Superior temporal gyrus (tissue), 1 donor: ENCODE data around the gene KANSL1.
A peak's percentile ranks its signal among the peaks of the same experiment; 100 is the strongest.
"Not testable (repeated sequence)": the region's sequence is repeated elsewhere in the genome, so short reads cannot be mapped to it uniquely, and the experiment has no call there.

Experiments
- DNase-seq: peaks from one replicate; pipeline ENCODE4 v3.0.0-alpha.2; 2016; ENCODE audit errors: extremely low spot score

KANSL1 gene

DNA sequence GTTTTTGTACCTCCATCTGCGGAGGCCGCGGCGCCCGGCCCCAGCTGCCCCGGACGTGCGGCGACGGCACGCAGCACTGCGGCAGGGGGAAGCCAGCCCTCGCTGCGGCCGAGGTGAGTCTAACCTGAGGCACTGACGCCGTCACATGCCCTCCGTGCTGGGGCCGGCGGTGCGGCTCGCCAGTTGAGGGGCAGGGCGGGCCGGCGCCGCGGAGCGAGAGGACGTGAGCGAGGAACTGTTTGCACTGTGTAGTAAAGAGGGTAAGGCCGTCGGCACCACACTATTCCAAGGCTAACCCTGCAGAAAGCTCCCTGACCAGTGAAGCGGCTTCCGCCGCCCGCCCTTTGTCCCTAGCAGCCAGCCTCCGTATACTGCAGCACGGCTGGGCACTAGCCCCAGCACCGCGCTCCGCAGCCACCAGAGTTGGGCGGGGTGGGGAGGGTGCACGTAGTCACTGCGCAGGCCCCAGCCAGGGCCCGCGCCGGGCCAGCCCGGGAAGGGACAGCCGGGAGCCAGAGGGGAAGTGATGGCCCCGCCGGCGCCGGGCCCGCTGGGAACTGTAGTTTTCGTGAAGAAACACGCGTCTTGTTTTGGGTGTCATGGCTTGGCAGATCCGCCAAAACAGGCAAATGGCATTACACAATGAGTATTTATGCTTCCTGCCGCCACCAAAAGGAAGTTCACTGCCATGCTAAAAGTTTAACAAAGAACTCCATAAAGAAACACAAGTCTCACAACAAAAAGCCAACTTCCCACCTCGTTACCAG is 580 bp upstream of the KANSL1 start:
- peak; percentile 99 for DNase-seq

DNA sequence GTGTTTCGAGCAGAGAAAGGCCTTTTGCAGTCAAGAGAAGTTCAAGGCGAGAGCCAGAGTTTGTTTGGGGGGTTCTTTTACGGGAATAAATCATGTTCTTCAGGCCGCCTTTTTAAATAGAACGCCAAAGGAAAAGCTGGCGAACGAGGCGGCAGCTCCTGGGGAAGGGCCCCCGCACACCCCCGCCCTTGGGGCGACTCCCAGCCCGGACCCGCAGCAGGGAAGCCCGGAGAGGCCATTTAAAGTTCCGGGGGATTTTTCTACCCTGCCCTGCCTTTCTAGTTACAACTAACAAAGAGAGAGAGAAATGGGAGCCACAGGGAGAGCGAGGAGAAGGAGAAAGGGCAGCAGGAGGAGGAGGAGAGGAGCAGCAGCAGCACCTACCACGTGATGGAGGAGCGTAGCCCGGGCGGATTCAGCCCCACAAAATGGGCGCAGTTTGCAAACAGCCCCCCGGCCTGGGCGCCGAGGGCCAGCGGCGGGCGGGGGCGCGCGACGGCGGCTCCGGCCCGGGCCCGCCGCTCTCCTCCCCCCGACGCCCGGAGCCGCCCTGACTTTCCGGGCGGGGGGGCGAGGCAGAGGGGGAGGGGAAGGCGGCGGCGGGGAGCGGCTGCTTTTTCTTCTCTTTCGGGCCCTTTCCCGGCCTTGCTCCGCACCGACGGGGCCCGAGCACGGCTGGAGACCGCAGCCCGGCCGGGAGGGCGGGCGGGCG is 634 bp downstream of the KANSL1 start:
- DNase-seq = peak; percentile 90

DNA sequence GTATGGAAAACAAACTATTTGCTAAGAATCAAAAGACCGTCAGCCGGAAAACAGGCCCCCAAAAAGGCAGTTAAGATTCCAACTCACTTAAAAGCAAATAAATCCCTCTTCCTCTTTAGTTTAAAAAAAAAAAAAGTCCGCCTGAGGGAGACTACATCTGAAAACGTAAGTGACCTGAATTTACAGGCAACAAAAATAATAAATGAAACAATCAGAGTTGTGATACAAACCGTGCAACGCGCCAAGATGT is 1.1 kb downstream of the KANSL1 start:
- no peak for DNase-seq

DNA sequence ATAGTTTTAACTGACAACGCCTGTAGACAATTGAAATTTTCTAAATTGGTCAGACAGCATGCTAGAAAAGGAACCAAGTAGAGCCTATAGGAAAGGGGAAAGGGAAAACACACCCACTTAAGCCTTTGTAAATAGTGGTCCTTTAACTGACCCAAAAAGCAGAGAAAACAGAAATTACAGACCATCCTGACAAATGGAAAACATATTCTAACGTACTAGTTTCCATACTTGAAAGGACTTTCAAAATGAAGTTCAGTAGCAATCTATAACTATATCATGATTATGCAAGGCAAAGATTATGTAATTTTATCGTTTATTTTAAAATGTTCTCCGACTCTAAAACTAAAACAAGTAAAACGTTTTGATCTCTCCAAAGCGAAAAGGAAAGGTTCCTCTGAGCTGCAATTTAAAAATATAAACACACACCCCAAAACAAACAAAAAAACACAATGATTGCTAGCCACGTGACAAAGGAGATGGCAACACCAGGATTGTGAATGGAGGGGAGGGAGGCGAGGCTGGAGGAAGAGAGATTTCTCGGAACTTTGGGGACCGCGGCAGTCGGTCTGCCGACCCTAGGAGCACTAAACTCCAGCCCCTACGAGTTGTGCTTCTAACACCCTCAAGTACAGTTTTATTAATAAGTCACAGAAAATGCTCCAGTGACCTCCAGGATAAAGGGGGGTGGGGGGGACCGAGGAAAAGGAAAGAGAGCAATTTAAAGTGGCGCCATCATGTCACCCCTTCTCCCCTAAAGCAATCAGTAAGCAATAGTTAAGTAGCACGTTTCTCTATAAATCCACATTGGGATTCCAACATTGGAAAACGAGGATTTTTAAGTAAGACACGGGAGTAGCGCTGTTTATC is 1.7 kb downstream of the KANSL1 start:
- peak; percentile 89 for DNase-seq

DNA sequence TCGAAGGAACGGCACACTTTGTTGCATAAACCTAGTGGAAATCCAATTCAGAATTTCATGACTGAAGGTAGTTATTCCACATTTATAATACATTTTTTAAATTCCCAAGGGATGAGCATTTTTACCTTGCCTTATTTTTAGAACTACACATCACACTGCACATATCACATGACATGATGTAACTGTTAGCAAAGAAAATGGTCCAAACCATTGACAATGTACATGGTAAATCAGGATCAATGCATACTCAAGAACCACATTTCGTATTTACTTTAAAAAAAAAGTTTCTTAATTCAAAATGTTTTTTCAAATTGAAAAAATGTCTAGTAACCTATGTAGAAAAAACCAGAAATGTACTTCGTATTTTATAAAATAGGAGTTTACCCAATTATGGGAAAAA is 2.5 kb downstream of the KANSL1 start:
- no peak for DNase-seq

DNA sequence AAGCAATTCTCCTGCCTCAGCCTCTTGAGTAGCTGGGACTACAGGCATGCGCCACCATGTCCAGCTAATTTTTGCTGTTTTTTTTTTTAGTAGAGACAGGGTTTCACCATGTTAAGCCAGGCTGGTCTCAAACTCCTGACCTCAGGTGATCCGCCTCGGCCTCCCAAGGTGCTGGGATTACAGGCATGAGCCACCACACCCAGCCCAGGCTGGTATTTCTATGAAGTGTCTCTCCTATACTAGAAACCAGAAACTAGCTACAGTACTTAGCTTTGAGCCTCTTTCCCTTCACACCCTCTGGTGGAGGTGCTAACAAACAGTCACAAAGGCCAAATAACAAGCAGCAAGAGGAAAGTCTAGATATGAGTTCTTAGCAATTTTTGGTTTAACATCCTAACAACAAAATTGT is 6.4 kb downstream of the KANSL1 start:
- not testable (repeated sequence) for DNase-seq

DNA sequence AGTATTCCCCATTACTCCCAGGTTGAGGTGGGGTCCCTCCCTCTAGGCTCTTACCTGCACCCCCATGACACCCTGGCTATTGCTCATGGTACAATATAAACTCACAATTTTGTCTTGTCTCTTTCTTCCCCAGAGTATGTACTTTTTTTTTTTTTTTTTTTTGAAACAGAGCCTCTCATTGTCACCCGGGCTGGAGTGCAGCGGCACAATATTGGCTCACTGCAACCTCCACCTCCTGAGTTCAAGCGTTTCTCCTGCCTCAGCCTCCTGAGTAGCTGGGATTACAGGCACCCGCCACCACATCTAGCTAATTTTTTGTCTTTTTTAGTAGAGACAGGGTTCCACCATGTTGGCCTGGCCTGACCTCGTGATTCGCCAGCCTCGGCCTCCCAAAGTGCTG is 8.5 kb downstream of the KANSL1 start:
- DNase-seq = no peak

DNA sequence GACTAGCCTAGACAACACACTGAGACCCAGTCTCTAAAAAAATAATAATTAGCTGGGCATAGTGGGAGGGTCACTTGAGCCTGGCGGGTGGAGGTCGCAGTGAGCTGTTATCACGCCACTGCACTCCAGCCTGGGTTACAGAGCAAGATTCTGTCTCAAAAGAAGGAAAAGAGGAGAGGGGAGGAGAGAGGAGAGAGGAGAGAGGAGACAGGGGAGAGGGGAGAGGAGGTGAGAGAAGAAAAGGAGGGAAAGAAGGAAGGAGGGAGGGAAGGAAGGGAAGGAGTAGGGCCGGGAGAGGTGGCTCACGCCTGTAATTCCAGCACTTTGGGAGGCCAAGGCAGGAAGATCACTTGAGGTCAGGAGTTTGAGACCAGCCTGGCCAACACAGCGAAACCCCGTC is 9.8 kb downstream of the KANSL1 start:
- not testable (repeated sequence) for DNase-seq

DNA sequence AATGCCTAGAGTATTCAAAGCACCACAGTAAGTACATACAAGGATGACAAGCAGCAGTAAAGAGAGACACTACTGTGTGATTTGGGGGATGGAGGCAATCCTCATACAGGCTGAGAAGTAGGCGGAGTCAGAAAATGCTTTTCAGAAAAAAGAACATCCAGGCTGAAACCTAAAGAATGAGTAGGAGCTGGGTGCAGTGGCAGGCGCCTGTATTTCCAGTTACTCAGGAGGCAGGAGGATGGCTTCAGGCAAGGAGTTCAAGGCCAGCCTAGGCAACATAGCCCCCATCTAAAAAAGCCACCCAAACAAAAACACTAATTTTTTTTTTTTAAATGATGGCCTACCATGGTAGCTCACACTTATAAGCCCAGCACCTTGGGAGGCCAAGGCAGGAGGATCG is 10.3 kb downstream of the KANSL1 start:
- DNase-seq = no peak

DNA sequence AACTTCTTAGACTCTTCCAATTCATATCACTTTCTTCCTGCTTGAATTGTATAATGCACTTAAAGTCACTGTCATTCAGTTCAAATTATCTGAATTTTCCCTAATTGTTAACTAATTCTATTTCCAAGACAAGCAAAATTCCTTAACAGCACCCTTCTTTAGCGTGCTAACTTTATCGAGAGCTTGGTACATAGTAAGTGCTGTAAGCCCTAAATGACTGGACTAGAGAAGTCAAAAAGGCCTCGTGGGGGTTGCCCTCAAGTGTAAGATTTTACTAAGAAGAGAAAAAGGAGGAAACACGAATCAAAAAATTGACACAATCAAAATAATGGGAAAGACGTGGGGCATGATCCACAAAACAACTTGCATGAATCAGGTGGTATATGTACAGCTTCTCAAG is 11.3 kb downstream of the KANSL1 start:
- DNase-seq = no peak

DNA sequence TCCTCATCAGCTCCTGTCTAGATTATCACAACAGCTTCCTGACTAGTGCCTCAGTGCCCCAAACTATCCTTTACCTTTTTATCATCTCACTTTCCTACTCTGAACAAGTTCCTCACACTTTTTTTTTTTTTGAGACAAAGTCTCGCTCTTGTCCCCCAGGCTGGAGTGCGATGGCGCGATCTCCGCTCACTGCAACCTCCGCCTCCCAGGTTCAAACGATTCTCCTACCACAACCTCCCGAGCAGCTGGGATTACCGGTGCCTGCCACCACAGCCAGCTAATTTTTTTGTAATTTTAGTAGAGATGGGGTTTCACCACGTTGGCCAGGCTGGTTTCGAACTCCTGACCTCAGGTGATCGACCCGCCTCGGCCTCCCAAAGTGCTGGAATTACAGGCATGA is 11.9 kb downstream of the KANSL1 start:
- DNase-seq = not testable (repeated sequence)

DNA sequence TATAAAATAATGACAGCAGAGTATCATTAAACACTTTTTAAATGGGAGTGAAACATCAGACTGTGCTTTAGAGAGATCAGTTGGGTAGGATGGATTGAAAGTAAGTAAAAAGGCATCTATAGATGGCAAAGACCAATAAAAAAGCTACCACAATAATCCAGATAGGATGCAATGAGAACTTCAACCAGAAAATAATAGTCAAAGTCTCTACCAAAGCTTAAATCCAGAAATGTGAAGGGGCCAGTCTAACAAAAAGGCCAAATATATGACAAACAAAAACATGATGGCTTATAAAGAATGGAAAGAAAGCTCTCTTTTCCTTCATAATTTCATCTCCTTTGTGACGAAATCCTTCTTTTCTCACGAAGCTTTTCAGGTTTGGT is 12.3 kb downstream of the KANSL1 start:
- DNase-seq = no peak

DNA sequence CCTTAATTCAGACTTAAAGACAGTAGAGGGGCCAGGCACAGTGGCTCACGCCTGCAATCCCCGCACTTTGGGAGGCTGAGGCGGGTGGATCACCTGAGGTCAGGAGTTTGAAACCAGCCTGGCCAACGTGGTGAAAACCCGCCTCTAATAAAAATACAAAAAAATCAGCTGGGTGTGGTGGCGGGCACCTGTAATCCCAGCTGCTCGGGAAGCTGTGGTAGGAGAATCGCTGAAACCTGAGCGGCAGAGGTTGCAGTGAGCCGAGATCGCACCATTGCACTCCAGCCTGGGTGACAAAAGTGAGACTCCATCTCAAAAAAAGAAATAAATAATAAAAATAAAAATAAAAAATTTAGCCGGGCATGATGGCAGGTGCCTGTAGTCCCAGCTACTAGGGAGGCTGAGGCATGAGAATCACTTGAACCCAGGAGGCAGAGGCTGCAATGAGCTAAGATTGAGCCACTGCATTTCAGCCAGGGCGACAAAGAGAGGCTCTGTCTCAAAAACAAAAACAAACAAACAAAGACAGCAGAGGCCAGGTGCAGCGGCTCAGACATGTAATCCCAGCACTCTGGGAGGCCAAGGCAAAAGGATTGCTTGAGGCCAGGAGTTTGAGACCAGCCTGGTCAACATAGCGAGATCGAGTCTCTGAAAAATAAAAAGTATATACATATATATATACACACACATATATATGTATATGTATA is 12.9 kb downstream of the KANSL1 start:
- not testable (repeated sequence) for DNase-seq

DNA sequence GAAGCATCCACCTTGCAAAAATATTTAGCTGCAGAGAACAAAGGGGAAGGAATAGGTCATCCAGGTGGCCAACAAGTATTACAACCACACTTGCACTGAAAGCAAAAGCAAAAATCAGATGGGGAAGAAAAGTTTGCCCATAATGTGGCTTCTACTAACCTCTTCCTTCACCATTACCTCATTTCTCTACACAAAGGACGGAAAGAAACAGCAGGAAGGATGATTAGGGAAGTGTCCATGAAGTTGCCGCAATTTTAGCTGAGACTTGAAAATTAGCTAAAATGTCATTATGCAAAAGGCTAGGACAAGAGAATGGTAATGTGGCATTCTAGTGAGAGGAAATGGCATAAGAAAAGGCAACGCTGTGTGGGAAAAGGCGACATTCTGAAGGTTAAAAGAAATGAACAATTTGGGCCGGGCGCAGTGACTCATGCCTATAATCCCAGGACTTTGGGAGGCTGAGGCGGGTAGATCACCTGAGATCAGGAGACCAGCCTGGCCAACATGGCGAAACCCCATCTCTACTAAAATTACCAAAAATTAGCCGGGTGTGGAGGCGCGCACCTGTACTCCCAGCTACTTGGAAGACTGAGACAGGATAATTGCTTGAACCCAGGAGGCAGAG is 13.7 kb downstream of the KANSL1 start:
- DNase-seq = no peak

DNA sequence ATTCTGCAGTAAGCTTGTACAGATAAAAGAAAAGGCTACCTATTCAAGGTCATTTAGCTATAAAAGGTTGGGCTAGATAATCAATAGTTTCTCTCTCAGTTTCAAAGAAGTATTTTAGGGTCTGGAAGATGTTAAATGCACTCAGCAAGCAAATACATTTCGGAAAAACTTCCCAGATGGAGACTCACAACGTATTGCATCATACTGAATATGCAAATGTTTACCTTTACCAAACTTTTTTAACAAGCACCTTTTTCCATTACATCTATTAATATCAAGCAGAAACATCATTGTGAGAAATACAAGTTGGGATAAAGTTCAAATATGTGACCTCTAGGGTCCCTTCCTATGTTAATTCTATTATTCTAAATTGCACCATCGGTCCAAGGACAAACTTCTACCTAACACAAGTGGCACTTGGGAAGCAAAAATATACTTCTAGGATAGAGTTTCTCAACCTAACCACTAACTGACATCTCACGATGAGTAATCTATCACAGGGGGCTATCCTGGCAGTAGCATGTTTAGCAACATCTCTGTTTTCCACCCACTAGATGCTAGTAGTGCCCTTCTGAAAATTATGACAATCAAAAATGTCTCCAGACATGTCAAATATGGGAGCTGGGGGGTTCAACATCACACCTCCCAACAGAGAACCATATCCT is 14.5 kb downstream of the KANSL1 start:
- DNase-seq = no peak

DNA sequence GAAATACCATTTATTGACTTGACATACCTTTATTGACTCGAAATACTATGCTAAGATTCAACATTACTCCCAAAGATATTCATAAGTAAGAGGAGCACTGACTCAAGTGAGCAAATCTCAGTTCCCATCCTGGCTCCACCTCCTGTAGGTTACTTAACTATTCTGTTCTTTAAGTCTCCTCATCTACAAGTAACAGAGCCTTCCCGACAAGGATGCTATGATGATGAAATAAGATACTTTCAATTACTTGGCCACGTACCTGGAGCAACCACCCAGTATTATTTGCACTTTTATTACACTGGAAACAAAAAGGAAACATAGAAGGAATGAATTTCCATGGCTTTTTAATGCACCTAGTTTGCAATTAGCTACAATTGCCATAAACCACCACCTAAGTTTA is 16.3 kb downstream of the KANSL1 start:
- no peak for DNase-seq

DNA sequence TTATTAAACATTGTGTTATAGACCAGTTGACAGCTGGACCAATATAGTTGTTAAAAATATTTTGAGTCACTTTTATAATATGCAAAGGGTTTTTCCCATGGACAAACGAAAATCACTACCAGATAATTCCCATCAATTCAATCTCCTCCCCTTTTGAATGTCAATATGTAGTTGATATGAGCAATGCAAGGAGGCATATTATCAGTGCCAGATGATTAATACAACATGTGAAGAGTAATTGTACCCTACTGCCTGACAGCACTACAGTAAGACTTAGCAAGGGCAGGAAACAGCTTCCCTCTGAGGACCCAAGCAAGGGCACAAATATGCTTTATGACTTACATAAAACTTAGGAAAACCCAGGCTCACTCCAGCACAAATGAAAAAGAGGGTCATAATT is 17.3 kb downstream of the KANSL1 start:
- no peak for DNase-seq

DNA sequence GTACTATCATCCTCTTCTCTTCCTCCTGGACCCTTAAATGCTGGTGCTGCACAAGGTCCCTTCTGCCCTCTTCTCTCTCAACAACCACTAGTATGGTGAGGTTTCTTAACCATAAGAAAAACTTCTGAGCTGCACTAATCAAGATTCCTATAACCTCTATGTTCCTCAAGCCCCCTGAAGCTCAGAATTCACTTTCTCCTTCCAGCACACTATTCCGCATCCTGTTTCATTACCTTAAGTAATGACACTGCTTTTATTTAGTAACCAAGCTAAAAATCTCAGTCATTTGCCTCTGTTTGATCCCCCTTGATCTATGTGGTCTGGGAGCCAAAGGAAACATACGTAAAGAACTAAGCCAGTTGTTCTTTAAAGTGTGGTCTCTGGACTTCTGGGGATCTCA is 20.1 kb downstream of the KANSL1 start:
- no peak for DNase-seq

DNA sequence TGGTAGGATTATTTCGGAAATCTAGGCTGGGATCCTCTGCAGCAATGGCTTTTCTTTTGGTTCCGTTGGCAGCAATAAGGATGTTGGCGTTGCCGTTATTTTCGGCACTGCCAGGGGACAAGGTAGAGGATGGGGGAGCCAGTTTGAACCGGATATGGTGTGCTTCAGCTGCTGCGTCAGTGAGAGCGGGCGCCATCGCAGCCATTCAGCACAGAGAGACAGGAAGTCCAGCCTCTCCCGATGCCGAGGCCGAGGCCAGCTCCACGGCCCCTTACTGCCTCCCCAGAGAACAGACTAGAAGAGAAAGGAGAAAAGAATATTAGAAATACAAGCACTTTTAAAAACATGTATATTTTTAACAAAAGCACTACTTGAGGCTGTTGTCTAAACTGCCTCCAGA is 21.3 kb downstream of the KANSL1 start:
- no peak for DNase-seq

DNA sequence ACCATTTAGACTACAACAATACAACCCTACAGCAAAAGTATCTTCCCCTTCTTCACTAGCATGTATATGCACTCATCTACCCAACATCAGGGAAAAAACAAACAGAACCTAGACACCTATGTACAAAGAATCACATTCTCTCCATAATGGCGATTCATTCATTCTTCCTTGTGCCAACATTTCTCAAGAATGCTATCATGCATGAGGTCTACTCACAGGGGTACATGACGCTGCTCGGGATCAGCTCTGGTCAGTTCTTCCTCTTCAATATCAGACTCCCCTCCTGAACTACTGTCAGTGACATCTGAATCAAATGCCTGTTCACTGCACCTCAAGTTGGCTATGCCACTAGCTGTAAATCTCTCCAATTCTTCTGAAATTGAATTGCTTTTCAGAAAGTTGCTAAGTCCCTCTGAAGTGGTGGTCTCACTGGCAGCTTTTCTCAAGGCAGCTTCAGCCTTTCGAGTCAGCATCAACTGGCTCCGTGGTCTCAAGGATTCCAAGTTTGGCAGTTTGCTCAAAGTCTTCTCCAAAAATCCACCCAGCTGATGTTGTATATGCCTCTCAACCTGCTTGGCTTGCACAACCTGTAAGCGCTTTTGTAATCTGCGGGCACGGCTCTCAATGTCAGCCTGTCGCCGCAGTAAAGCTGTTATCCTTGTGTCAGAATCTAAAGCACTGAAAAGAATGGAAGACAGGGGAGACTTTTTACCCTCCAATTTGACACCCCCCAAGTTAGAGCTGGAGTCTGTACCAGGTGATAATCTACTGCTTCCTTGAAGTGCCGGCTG is 22.4 kb downstream of the KANSL1 start:
- DNase-seq = no peak
